ENCODE measurements around the gene CUL3.

DNA sequence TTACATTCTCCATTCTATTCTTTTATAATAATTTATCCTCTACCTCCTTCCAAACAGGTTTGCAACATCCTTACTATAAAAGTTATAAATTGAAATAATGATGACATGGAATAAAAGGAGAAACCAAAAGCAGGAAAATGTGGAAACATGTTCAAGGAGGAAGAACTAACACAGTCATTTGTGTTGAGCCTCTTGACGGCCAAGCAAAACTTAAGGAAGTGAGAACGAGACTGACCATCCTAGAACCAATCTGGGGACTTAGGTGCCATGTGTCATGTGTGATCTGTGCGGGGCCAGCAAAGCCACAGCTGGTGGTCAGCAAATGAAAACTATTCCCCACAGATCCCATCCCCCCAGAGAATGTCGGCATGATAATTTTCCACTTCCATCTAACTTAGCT, 157.7 kb downstream of the CUL3 start:
- TF ChIP-seq, protein P1, sequence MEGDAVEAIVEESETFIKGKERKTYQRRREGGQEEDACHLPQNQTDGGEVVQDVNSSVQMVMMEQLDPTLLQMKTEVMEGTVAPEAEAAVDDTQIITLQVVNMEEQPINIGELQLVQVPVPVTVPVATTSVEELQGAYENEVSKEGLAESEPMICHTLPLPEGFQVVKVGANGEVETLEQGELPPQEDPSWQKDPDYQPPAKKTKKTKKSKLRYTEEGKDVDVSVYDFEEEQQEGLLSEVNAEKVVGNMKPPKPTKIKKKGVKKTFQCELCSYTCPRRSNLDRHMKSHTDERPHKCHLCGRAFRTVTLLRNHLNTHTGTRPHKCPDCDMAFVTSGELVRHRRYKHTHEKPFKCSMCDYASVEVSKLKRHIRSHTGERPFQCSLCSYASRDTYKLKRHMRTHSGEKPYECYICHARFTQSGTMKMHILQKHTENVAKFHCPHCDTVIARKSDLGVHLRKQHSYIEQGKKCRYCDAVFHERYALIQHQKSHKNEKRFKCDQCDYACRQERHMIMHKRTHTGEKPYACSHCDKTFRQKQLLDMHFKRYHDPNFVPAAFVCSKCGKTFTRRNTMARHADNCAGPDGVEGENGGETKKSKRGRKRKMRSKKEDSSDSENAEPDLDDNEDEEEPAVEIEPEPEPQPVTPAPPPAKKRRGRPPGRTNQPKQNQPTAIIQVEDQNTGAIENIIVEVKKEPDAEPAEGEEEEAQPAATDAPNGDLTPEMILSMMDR (IDR thresholded peaks at IDR 0.05) = no peak
- no peak for TF ChIP-seq POLR2A (IDR thresholded peaks at IDR 0.05)
